ENCODE data around the gene FEN1.

The FEN1 gene

GRCh38 chr11:61805146-61805545, 12.4 kb downstream of the FEN1 start:
- H2AFZ ChIP-seq (ENCODE audit: low read length), result no peak overlapping the region
- H3K4me3 ChIP-seq (ENCODE audit: low read depth, low read length, poor library complexity, severe bottlenecking), result no peak overlapping the region
- no peak overlapping the region for H3K27ac ChIP-seq (ENCODE audit: low read depth, low read length, poor library complexity, severe bottlenecking)
- H3K79me2 ChIP-seq (ENCODE audit: insufficient read depth, low read length), result no peaks in the 10 kb centered on the region
- H3K9me2 ChIP-seq (ENCODE audit: low read depth, low read length), result no peaks in the 10 kb centered on the region
- no peaks in the 10 kb centered on the region for H3F3A ChIP-seq (ENCODE audit: insufficient read depth, low read length)
- no peak overlapping the region for H3K4me2 ChIP-seq (ENCODE audit: low read length)
- H4K20me1 ChIP-seq (ENCODE audit: insufficient read depth, low read length), result no peaks in the 10 kb centered on the region
- H3K9me3 ChIP-seq (ENCODE audit: low read length), result no peaks in the 10 kb centered on the region
- H3K9ac ChIP-seq (ENCODE audit: low read length), result no peak overlapping the region
- no peaks in the 10 kb centered on the region for H3K27me3 ChIP-seq (ENCODE audit: insufficient read depth, low read length)
- H3K4me1 ChIP-seq (ENCODE audit: insufficient read depth, low read length, severe bottlenecking), result no peaks in the 10 kb centered on the region
- H3K36me3 ChIP-seq (ENCODE audit: insufficient read depth, low read length), result peaks cover 38% of the 10 kb centered on the region
- TF ChIP-seq CTCF (IDR thresholded peaks at IDR 0.05; ENCODE audit: low read length), result no peak
- TF ChIP-seq EZH2 (IDR thresholded peaks at IDR 0.05; ENCODE audit: borderline replicate concordance, low read length), result no peak

GRCh38 chr11:61806785-61807184, 14.1 kb downstream of the FEN1 start:
- Histone ChIP-seq H3K27ac (ENCODE audit: low read depth, low read length, poor library complexity, severe bottlenecking) (no peak overlapping the region), H3K36me3 (ENCODE audit: insufficient read depth, low read length) (peaks cover 48% of the 10 kb centered on the region)
- TF ChIP-seq CTCF (IDR thresholded peaks at IDR 0.05; ENCODE audit: low read length), result no peak
- no peak for TF ChIP-seq EZH2 (IDR thresholded peaks at IDR 0.05; ENCODE audit: borderline replicate concordance, low read length)

GRCh38 chr11:61810671-61811175, 18.0 kb downstream of the FEN1 start:
- Histone ChIP-seq H2AFZ (ENCODE audit: low read length) (no peak overlapping the region), H3K9me3 (ENCODE audit: low read length) (no peaks in the 10 kb centered on the region), H3K4me1 (ENCODE audit: insufficient read depth, low read length, severe bottlenecking) (peaks cover 13% of the 10 kb centered on the region), H3K36me3 (ENCODE audit: insufficient read depth, low read length) (peaks cover 46% of the 10 kb centered on the region), H3K27me3 (ENCODE audit: insufficient read depth, low read length) (no peaks in the 10 kb centered on the region), H3K4me2 (ENCODE audit: low read length) (no peak overlapping the region), H3K4me3 (ENCODE audit: low read depth, low read length, poor library complexity, severe bottlenecking) (no peak overlapping the region), H3K79me2 (ENCODE audit: insufficient read depth, low read length) (no peaks in the 10 kb centered on the region), H3K9me2 (ENCODE audit: low read depth, low read length) (no peaks in the 10 kb centered on the region), H3K9ac (ENCODE audit: low read length) (no peak overlapping the region), H3K27ac (ENCODE audit: low read depth, low read length, poor library complexity, severe bottlenecking) (no peak overlapping the region), H4K20me1 (ENCODE audit: insufficient read depth, low read length) (no peaks in the 10 kb centered on the region), H3F3A (ENCODE audit: insufficient read depth, low read length) (no peaks in the 10 kb centered on the region)
- TF ChIP-seq CTCF (IDR thresholded peaks at IDR 0.05; ENCODE audit: low read length), result no peak

More at GRCh38 chr11:61806785-61807184, 14.1 kb downstream of the FEN1 start:
- no peaks in the 10 kb centered on the region for H3K79me2 ChIP-seq (ENCODE audit: insufficient read depth, low read length)
- no peak overlapping the region for H2AFZ ChIP-seq (ENCODE audit: low read length)
- no peak overlapping the region for H3K9ac ChIP-seq (ENCODE audit: low read length)
- H3K4me1 ChIP-seq (ENCODE audit: insufficient read depth, low read length, severe bottlenecking), result no peaks in the 10 kb centered on the region
- H3K9me2 ChIP-seq (ENCODE audit: low read depth, low read length), result no peaks in the 10 kb centered on the region
- H3K27me3 ChIP-seq (ENCODE audit: insufficient read depth, low read length), result no peaks in the 10 kb centered on the region
- no peak overlapping the region for H3K4me2 ChIP-seq (ENCODE audit: low read length)
- no peaks in the 10 kb centered on the region for H4K20me1 ChIP-seq (ENCODE audit: insufficient read depth, low read length)
- no peaks in the 10 kb centered on the region for H3F3A ChIP-seq (ENCODE audit: insufficient read depth, low read length)
- no peak overlapping the region for H3K4me3 ChIP-seq (ENCODE audit: low read depth, low read length, poor library complexity, severe bottlenecking)
- no peaks in the 10 kb centered on the region for H3K9me3 ChIP-seq (ENCODE audit: low read length)

Measured in OCI-LY1 (cell line).